GM12864 (cell line): ENCODE data around the gene PRKCD.

Experiments used
- DNase-seq: peaks from one replicate; pipeline ENCODE4 v3.0.0-alpha.2; 2011; ENCODE audit warnings: low read depth
- H3K4me3 ChIP-seq: 2 replicates; pipeline ENCODE4 v1.5.1; 2011; ENCODE audit warnings: mild to moderate bottlenecking, low read depth, low read length, control low read depth
- TF ChIP-seq, protein P1 (sequence below): IDR thresholded peaks from 2 replicates; pipeline ENCODE4 v1.5.1; 2011; ENCODE audit warnings: low read depth, mild to moderate bottlenecking, moderate library complexity, low read length, control low read depth, inconsistent platforms; ENCODE audit errors: missing control alignments

The PRKCD gene

DNA sequence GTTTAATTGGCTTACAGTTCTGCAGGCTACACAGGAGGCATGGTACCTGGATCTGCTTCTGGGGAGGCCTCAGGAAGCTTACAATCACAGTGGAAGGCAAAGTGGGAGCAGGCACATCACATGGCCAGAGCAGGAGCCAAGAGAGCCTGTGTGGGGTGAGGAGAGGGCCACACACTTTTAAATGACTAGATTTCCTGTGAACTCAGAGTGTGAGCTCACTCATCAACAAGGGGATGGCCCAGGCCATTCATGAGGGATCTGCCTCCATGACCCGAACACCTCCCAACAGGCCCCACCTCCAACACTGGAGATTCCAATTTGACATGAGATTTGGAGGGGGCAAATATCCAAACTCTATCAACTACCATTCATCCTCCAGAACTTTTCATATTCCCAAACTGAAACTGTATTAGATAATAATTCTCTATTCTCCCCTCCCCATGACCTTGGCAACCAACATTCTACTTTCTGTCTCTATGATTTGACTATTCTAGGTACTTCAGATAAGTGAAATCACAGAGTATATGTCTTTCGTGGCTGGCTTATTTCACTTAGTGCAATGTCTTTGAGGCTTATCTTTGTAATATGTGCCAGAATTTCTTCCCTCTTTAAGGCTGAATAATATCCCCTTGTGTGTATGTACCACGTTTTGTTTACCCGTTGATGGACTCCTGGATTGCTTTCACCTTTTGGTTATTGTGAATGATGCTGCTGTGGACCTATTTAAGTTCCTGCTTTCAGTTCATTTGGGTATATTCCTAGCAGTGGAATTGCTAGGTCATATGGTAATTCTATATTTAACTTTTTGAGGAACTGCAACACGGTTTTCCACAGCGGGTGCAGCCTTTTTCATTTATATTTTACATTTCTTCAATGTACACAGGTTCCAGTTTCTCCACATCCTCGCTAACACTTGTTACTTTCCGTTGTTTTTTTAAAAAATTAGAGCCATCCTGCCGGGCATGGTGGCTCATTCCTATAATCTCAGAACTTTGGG, 51.0 kb downstream of the PRKCD start:
- TF ChIP-seq, protein P1, sequence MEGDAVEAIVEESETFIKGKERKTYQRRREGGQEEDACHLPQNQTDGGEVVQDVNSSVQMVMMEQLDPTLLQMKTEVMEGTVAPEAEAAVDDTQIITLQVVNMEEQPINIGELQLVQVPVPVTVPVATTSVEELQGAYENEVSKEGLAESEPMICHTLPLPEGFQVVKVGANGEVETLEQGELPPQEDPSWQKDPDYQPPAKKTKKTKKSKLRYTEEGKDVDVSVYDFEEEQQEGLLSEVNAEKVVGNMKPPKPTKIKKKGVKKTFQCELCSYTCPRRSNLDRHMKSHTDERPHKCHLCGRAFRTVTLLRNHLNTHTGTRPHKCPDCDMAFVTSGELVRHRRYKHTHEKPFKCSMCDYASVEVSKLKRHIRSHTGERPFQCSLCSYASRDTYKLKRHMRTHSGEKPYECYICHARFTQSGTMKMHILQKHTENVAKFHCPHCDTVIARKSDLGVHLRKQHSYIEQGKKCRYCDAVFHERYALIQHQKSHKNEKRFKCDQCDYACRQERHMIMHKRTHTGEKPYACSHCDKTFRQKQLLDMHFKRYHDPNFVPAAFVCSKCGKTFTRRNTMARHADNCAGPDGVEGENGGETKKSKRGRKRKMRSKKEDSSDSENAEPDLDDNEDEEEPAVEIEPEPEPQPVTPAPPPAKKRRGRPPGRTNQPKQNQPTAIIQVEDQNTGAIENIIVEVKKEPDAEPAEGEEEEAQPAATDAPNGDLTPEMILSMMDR = no peak
- no peak for DNase-seq
- H3K4me3 ChIP-seq = no peak overlapping the region

DNA sequence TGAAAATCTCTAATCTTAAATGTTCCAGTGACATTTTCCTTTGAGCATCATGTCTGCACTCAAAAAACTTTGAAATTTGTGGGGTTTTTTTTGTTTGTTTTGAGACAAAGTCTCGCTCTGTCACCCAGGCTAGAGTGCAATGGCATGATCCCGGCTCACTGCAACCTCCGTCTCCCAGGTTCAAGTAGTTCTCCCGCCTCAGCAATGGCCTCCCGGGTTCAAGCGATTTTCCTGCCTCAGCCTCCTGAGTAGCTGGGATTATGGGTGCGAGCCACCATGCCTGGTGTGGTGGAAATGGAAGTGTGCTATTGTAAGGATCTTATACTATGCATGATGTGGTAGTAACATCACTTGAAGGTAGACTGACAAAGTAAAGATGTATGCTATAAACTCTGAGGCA, 52.3 kb downstream of the PRKCD start:
- H3K4me3 ChIP-seq = no peak overlapping the region
- TF ChIP-seq, protein P1 = no peak
- no peak for DNase-seq

DNA sequence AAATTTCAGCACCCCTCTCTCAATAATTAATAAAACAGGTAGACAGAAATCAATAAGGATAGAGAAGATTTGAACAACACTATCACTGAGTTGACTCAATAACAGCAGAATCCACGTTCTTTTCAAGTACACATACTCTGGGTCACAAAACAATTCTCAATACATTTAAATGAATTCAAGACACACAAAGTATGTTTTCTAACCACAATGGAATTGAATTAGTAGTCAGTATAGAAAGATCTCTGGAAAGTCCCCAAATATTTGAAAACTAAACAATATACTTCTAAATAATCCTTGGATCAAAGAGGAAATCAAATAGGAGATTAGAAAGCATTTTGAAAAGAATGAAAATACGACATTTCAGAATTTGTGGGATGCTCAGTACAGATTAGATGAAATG, 54.8 kb downstream of the PRKCD start:
- TF ChIP-seq, protein P1 = no peak
- DNase-seq = no peak
- no peak overlapping the region for H3K4me3 ChIP-seq

DNA sequence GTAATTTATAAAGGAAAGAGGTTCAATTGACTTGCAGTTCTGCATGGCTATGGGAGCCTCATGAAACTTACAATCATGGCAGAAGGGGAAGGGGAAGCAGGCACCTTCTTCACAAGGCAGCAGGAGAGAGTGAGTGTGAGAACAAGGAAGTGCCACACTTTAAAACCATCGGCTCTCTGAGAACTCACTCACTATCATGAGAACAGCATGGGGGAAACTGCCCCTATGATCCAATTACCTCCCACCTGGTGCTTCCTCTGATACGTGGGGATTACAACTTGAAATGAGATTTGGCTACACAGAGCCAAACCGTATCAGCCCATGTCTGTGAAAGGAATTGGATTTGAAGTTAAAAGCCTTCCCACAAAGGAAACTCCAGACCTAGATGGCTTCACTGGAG, 55.7 kb downstream of the PRKCD start:
- no peak overlapping the region for H3K4me3 ChIP-seq
- DNase-seq = no peak
- TF ChIP-seq, protein P1 = no peak

DNA sequence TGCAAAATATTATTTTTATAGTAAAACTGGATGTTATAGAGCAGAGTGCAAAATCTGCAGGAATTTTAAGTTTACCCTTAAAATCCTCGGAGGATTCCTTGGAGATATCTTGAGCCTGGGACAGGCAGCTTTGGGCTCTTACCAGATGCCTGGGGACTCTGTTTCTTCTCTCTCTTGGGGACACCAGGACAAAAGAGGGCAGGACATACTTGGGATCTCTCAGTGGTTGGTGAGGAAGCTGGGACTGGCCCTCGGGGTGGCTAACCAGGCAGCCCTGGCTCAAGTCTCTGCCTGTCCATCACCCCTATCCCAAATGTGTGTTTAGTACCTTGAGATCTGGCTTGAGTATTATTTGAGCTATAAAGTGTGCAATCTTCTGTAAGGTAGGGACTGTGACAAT, 56.2 kb downstream of the PRKCD start:
- no peak for DNase-seq
- TF ChIP-seq, protein P1 = no peak

DNA sequence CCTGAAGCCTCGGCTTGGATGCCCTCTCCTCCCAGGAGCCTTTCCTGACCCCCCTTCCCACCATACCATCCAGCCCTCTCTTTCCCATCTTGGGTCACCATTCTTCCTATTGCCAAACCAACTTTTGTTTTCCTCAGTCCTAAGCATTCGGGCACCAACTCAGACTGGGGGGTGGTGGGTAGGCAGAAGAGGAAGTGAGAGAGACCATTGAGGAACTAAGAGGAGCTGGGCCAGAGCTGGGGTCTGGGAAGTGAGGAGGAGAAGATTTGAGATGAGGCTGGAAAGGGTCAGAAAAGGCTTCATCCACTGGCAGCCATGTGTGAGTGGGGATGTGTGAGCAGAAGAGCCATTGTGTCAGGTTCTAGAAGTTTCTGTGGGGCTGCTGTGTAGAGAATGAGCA, 57.1 kb downstream of the PRKCD start:
- no peak for DNase-seq
- TF ChIP-seq, protein P1 = no peak
- no peak overlapping the region for H3K4me3 ChIP-seq

More for the DNA sequence above, 56.2 kb downstream of the PRKCD start:
- no peak overlapping the region for H3K4me3 ChIP-seq
